Heart right ventricle (tissue), 16 donors: ENCODE data around the gene TBC1D3B. TPM values are rescaled to one million over a fixed set of nuclear protein-coding genes. Genes with fewer than 3 reads are reported as not detected.

Experiments
- ATAC-seq, 8 donors: fragments of 200-7000 bp; cut with Tn5 transposase; one replicate each; pipeline ENCODE4 v1.9.1; 2020; ENCODE audit warnings: mild to moderate bottlenecking in 8 of 8, moderate library complexity in 8 of 8, moderate number of reproducible peaks in 1 of 8
- DNase-seq, 2 donors: peaks; one replicate each; pipeline ENCODE4 v3.0.0-alpha.2; 2020
- H3K27ac ChIP-seq, 10 donors: fragments of 200-600 bp; sonication (generic) in 2 of 10; one replicate each; pipeline versions ENCODE4 v1.5.0 to v1.8.0; 2020 to 2022; ENCODE audit warnings: mild to moderate bottlenecking in 3 of 10
- H3K27me3 ChIP-seq, 7 donors: fragments of 200-600 bp; one replicate each; pipeline ENCODE4 v1.8.0; 2021 to 2022; ENCODE audit warnings: mild to moderate bottlenecking in 2 of 7
- H3K36me3 ChIP-seq, 9 donors: fragments of 200-600 bp; sonication (generic) in 1 of 9; one replicate each; pipeline versions ENCODE4 v1.5.0 to v1.8.0; 2020 to 2022; ENCODE audit warnings: mild to moderate bottlenecking in 2 of 9
- H3K4me1 ChIP-seq, 9 donors: fragments of 200-600 bp; sonication (generic) in 1 of 9; one replicate each; pipeline versions ENCODE4 v1.5.0 to v1.8.0; 2020 to 2022; ENCODE audit warnings: mild to moderate bottlenecking in 4 of 9
- H3K4me3 ChIP-seq, 10 donors: fragments of 200-600 bp; sonication (generic) in 2 of 10; one replicate each; pipeline versions ENCODE4 v1.5.0 to v1.8.0; 2020 to 2022; ENCODE audit warnings: mild to moderate bottlenecking in 7 of 10, moderate library complexity in 2 of 10
- H3K9me3 ChIP-seq, 11 donors: fragments of 200-600 bp in 10 of 11; sonication (generic) in 2 of 11; one replicate each; pipeline versions ENCODE4 v1.5.0 to v1.8.0; 2013 to 2022; ENCODE audit warnings: mild to moderate bottlenecking in 2 of 11, control low read depth in 1 of 11, moderate library complexity in 1 of 11
- CTCF ChIP-seq, 9 donors: fragments of 200-600 bp; sonication (generic) in 2 of 9; IDR thresholded peaks; one replicate each; pipeline versions ENCODE4 v1.5.0 to v1.8.0; 2021 to 2022; ENCODE audit warnings: antibody characterized with exemption in 9 of 9, mild to moderate bottlenecking in 5 of 9, moderate library complexity in 1 of 9
- WGBS, 2 donors: extraction: QIAGEN DNeasy Blood & Tissue Kit; methylation state at CpG; one replicate each; pipeline ENCODE4 v1.1.7; 2013; ENCODE audit warnings: inconsistent platforms in 1 of 2; 5-methylcytosine and 5-hydroxymethylcytosine counted together
- intact Hi-C, 10 donors: fragments of 100-400 bp; cut with DNase I; formaldehyde crosslinking; loops; one replicate each; pipeline versions ENCODE4 v1.11.1 to v1.14.2; 2022
- polyA plus RNA-seq, 2 donors: library from polyadenylated mRNA; stranded (reverse); fragments of 200-250 nt; gene quantifications; one replicate each; pipeline ENCODE4 v1.2.3, GENCODE V29; 2013
- total RNA-seq, 10 donors: library from RNA; stranded (reverse); fragmentation: NEBNext Ultra II Directional in 3 of 10; extraction: Animal tissue kit (Norgen Biotek cat#: 25700) in 3 of 10; gene quantifications; one replicate each; pipeline versions ENCODE4 v1.2.1 to v1.2.4, GENCODE V29; 2021 to 2023
- donor health status: Arrhythmogenic right ventricular cardiomyopathy.
- donor health status: ischemic (EF 13 %, LVEDD 7.1; RV severe dilation, severe dysfunction).
- donor health status: healthy with polysubstance abuse.
- donor health status: DM: no; HTN: yes; CAD: no.
- donor health status: DM: no; HTN: no; CAD: no.
- donor health status: ischemic (EF 25% LVEDD 6.9; RV normal size, moderate dysfunction).
- donor health status: ischemic (EF 25% LVEDD 5.7; RV mildly dilated, moderate dysfunction).
- donor health status: healthy.
- donor health status: DM: yes; HTN: yes; CAD: no.
- donor health status: Ischemic cardiomyopathy.
- donor health status: ischemic (EF 35%, LVEDD 5.7; RV mildly dilated, moderate dysfunction).
- donor health status: nonischemic (EF 11% LVEDD 7.7; RV severe dilation, severe dysfunction).
- donor health status: DM: yes; HTN: yes; CAD: no.
- donor health status: PGD.
- donor health status: ischemic (EF 29% LVEDD 5.4; RV normal size, mild dysfunction).
- donor health status: nonischemic (EF 23%, LVEDD 6.1; RV moderate dilation, normal function).

TBC1D3B gene
- total and polyA plus RNA-seq, 12 donors, result 0.42 to 5.9 (median 1.7) TPM

- H3K27me3 ChIP-seq, result peaks cover 0 to 10% (median 0%) of the 10 kb centered on the region in 7 donors
- peaks cover 0 to 26% (median 17%) of the 10 kb centered on the region in 11 donors for H3K9me3 ChIP-seq
- TF ChIP-seq CTCF (IDR thresholded peaks at IDR 0.05), result no peak
- 81 to 82% methylated on average over 6 of the region's 6 CpGs for WGBS, 2 donors
- ATAC-seq (no peak), DNase-seq (no peak)
- H3K4me3 ChIP-seq, result no peak overlapping the region
- no peak overlapping the region for H3K27ac ChIP-seq
- H3K4me1 ChIP-seq, result peaks cover 0 to 25% (median 0%) of the 10 kb centered on the region in 9 donors
- intact Hi-C loops, result no loop called here
- no peaks in the 10 kb centered on the region for H3K36me3 ChIP-seq
Observed at GRCh38 chr17:36127911-36128310, 48.5 kb downstream of the TBC1D3B start.

DNA sequence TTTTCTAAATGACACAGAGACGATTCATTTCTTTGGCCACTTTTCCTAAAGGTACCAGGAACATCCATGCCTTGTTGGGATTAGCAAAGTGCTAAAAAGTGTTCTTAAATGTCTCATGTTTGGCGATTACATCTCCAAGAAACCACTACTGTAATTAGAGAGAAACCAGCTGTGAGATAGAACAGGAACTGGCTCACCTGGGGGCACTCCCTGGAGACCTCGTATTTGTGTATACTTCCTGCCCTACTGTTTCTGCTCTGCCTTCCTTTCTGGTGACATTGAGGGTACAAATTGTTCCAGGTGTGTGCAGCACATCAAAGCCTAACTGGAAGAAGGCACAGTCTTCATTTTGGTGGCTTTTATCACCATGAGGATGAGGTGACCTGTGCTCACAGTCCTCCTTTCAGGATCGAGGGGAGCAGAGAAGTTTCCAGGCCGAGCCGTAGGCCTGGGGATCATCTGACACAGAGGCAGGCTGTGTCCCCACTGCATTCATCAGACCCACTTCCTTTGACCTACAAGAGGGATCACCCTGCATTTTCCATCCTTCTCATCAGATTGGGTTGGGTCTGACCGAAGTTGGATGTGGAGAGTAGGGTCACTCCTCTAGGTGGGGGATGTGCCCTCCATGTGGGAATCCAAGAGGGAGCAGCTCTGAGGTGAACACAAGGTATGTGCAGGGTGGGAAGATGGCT is 49.1 kb downstream of the TBC1D3B start:
- Histone ChIP-seq H3K9me3 (peaks cover 0 to 26% (median 17%) of the 10 kb centered on the region in 11 donors), H3K36me3 (no peaks in the 10 kb centered on the region), H3K27ac (no peak overlapping the region), H3K4me3 (no peak overlapping the region), H3K27me3 (peaks cover 0 to 9% (median 0%) of the 10 kb centered on the region in 7 donors), H3K4me1 (peaks cover 0 to 22% (median 0%) of the 10 kb centered on the region in 9 donors)
- WGBS, 2 donors, result 77 to 80% methylated on average over 7 of the region's 7 CpGs
- no peak for DNase-seq
- no peak for ATAC-seq
- no peak for TF ChIP-seq CTCF (IDR thresholded peaks at IDR 0.05)
- intact Hi-C loops, result no loop called here

GRCh38 chr17:36124879-36125824 is 51.3 kb downstream of the TBC1D3B start:
- no peaks in the 10 kb centered on the region for H3K36me3 ChIP-seq

More at GRCh38 chr17:36124879-36125824, 51.3 kb downstream of the TBC1D3B start:
- intact Hi-C loops, result no loop called here
- 80 to 84% methylated on average over 9 of the region's 9 CpGs for WGBS, 2 donors
- Histone ChIP-seq H3K9me3 (peaks cover 0 to 26% (median 17%) of the 10 kb centered on the region in 11 donors), H3K27me3 (peaks cover 0 to 4% (median 0%) of the 10 kb centered on the region in 7 donors), H3K4me3 (no peak overlapping the region), H3K27ac (no peak overlapping the region), H3K4me1 (no peaks in the 10 kb centered on the region)
- ATAC-seq, result no peak
- no peak for DNase-seq
- TF ChIP-seq CTCF (IDR thresholded peaks at IDR 0.05), result no peak
